Keratinocyte (primary cell): ENCODE data around the gene LRRTM3. TPM values are rescaled to one million over a fixed set of nuclear protein-coding genes. Genes with fewer than 3 reads are reported as not detected.

Source experiments
- DNase-seq: peaks from one replicate; pipeline ENCODE4 v3.0.0-alpha.2; 2011; ENCODE audit warnings: low read depth, missing footprints, low spot score
- FAIRE-seq: peaks from 2 replicates; lab custom pipeline; 2011; peaks lifted over from hg19 to GRCh38; lab: Jason Lieb, UNC
- H2AFZ ChIP-seq: 2 replicates; pipeline ENCODE4 v1.6.0; 2012; ENCODE audit warnings: low read length, control low read depth, inconsistent platforms; ENCODE audit not compliant: control insufficient read depth
- H3K27ac ChIP-seq: 2 replicates; pipeline ENCODE4 v1.5.1; 2011; ENCODE audit warnings: low read length; ENCODE audit not compliant: control insufficient read depth, insufficient read depth
- H3K27me3 ChIP-seq: 3 replicates; pipeline ENCODE4 v1.6.0; 2011; ENCODE audit warnings: low read length; ENCODE audit not compliant: control insufficient read depth, insufficient read depth; ENCODE audit errors: extremely low read depth
- H3K36me3 ChIP-seq, 2 experiments: 2 replicates in 1 of 2; 3 replicates in 1 of 2; pipeline ENCODE4 v1.5.1; 2011; ENCODE audit warnings: low read length in 2 of 2, mild to moderate bottlenecking in 1 of 2; ENCODE audit not compliant: control insufficient read depth in 2 of 2, insufficient read depth in 2 of 2; ENCODE audit errors: extremely low read depth in 1 of 2
- H3K4me1 ChIP-seq: 3 replicates; pipeline ENCODE4 v1.5.1; 2011; ENCODE audit warnings: low read length; ENCODE audit not compliant: control insufficient read depth, insufficient read depth; ENCODE audit errors: extremely low read depth
- H3K4me2 ChIP-seq: 3 replicates; pipeline ENCODE4 v1.6.0; 2011; ENCODE audit warnings: low read depth, low read length; ENCODE audit not compliant: control insufficient read depth, insufficient read depth; ENCODE audit errors: extremely low read depth
- H3K4me3 ChIP-seq, 3 experiments: fragments of 200-600 bp in 1 of 3; sonication (generic) in 1 of 3; 2 replicates in 2 of 3; 3 replicates in 1 of 3; pipeline ENCODE4 v1.5.1; 2011 to 2016; ENCODE audit warnings: low read length in 3 of 3, mild to moderate bottlenecking in 3 of 3, control low read depth in 2 of 3, inconsistent platforms in 1 of 3, low read depth in 1 of 3, mixed read lengths in 1 of 3, mixed run types in 1 of 3, moderate library complexity in 1 of 3; ENCODE audit not compliant: control insufficient read depth in 2 of 3, insufficient read depth in 2 of 3; ENCODE audit errors: extremely low read depth in 1 of 3
- H3K79me2 ChIP-seq: 2 replicates; pipeline ENCODE4 v1.6.0; 2012; ENCODE audit warnings: low read length; ENCODE audit not compliant: control insufficient read depth, insufficient read depth
- H3K9ac ChIP-seq: 3 replicates; pipeline ENCODE4 v1.6.0; 2011; ENCODE audit warnings: low read length; ENCODE audit not compliant: control insufficient read depth, insufficient read depth; ENCODE audit errors: extremely low read depth
- H3K9me1 ChIP-seq: 3 replicates; pipeline ENCODE4 v1.6.0; 2011; ENCODE audit warnings: low read length; ENCODE audit not compliant: control insufficient read depth, insufficient read depth; ENCODE audit errors: extremely low read depth
- H3K9me3 ChIP-seq: 2 replicates; pipeline ENCODE4 v1.5.1; 2012; ENCODE audit warnings: low read depth, low read length; ENCODE audit not compliant: control insufficient read depth
- H4K20me1 ChIP-seq: 3 replicates; pipeline ENCODE4 v1.6.0; 2011; ENCODE audit warnings: low read length; ENCODE audit not compliant: control insufficient read depth, insufficient read depth; ENCODE audit errors: extremely low read depth
- EZH2 ChIP-seq: IDR thresholded peaks from one replicate; pipeline ENCODE4 v1.6.1; 2012; ENCODE audit warnings: inconsistent platforms, mild to moderate bottlenecking, low read length, moderate library complexity
- dilution Hi-C: fragments of 300-500 bp; cut with MboI; formaldehyde crosslinking; loops from one replicate; pipeline ENCODE4 v1.7.0; 2020; ENCODE audit warnings: low sequenced_read_pairs; ENCODE audit not compliant: extremely low pct_ligation_motif_present
- polyA plus RNA-seq, 5 experiments: library from polyadenylated mRNA; depleted of rRNA in 3 of 5; stranded (reverse) in 3 of 5; stranded (forward) in 1 of 5; unstranded in 1 of 5; fragments of >200 nt; gene quantifications; 1 replicate in 1 of 5; 2 replicates in 3 of 5; 3 replicates in 1 of 5; pipeline versions ENCODE4 v1.2.1 to v1.2.3, GENCODE V29; 2011 to 2012; ENCODE audit warnings: missing spikeins in 2 of 5, low read depth in 1 of 5, low replicate concordance in 1 of 5
- TF ChIP-seq, protein P1 (sequence below), 3 experiments: IDR thresholded peaks in 1 of 3; conservative IDR thresholded peaks in 1 of 3; optimal IDR thresholded peaks in 1 of 3; 2 replicates in 2 of 3; 3 replicates in 1 of 3; pipeline versions ENCODE3 to v1.5.1; 2011; ENCODE audit warnings: low read length in 3 of 3, mild to moderate bottlenecking in 3 of 3, moderate library complexity in 2 of 3, control low read depth in 1 of 3, inconsistent platforms in 1 of 3; ENCODE audit not compliant: insufficient read depth in 2 of 3; ENCODE audit errors: extremely low read depth in 1 of 3

The LRRTM3 gene
- polyA plus RNA-seq, 1 donor (not counting 4 experiments of a cell fraction or from before 2014, with no cell fraction given) = not detected

DNA sequence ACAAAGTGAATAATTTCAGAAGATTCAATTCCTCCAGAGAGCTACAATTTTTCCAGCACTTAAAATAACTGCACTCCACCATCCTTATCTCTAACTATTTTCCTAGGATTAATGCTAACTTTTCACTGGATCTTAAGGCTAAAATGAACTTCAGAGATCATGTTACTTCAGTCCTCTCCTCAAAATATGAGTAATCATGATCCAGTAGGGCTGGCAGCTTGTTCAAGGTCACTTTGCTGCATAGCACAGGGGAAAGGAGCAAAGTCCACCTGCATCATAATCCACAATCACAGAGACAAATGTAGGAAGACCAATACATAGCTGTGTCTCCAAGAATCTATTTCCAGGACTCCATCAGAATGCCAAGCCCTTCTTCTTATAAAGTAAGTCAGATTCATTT lies 150.3 kb downstream of the LRRTM3 start:
- no peaks in the 10 kb centered on the region for H3K4me1 ChIP-seq
- TF ChIP-seq, protein P1, sequence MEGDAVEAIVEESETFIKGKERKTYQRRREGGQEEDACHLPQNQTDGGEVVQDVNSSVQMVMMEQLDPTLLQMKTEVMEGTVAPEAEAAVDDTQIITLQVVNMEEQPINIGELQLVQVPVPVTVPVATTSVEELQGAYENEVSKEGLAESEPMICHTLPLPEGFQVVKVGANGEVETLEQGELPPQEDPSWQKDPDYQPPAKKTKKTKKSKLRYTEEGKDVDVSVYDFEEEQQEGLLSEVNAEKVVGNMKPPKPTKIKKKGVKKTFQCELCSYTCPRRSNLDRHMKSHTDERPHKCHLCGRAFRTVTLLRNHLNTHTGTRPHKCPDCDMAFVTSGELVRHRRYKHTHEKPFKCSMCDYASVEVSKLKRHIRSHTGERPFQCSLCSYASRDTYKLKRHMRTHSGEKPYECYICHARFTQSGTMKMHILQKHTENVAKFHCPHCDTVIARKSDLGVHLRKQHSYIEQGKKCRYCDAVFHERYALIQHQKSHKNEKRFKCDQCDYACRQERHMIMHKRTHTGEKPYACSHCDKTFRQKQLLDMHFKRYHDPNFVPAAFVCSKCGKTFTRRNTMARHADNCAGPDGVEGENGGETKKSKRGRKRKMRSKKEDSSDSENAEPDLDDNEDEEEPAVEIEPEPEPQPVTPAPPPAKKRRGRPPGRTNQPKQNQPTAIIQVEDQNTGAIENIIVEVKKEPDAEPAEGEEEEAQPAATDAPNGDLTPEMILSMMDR (optimal IDR thresholded peaks at IDR 0.05 in 1 of 3, IDR thresholded peaks at IDR 0.05 in 1 of 3, conservative IDR thresholded peaks at IDR 0.05 in 1 of 3; ENCODE audit: extremely low read depth in 1 of 3, insufficient read depth in 2 of 3, low read length in 3 of 3) = no peak
- TF ChIP-seq EZH2 = no peak
- H2AFZ ChIP-seq = no peak overlapping the region
- no peak overlapping the region for H3K4me3 ChIP-seq
- no peak overlapping the region for H3K9ac ChIP-seq
- H3K79me2 ChIP-seq = no peaks in the 10 kb centered on the region
- FAIRE-seq = no peak
- no peaks in the 10 kb centered on the region for H4K20me1 ChIP-seq
- no peaks in the 10 kb centered on the region for H3K9me1 ChIP-seq
- H3K9me3 ChIP-seq = no peaks in the 10 kb centered on the region
- no peak overlapping the region for H3K4me2 ChIP-seq
- H3K27ac ChIP-seq = no peak overlapping the region
- no peak for DNase-seq
- H3K27me3 ChIP-seq = no peaks in the 10 kb centered on the region
- dilution Hi-C loops = no loop called here
- H3K36me3 ChIP-seq = no peaks in the 10 kb centered on the region

DNA sequence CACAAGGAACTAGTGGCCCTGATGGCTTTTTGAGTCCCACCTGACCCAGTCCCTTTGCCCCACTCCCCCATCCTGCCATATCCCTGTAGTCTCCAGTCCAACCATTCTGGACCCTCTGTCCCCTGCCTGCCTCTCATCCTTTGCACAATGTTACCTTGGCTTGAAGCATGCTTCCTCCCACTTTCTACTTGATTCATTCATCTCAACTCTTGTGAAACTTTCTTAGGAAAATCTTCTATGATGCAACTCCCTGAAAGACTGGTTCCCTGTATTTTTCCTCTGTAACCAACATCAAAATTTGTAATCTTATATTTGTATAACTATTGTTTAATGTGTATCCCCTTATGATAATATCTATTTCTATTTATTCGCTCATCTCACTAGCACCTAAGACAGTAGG lies 151.5 kb downstream of the LRRTM3 start:
- no peak overlapping the region for H3K4me2 ChIP-seq
- no peak overlapping the region for H3K27ac ChIP-seq
- dilution Hi-C loops = no loop called here
- no peaks in the 10 kb centered on the region for H3K9me1 ChIP-seq
- no peaks in the 10 kb centered on the region for H3K36me3 ChIP-seq
- no peak overlapping the region for H3K4me3 ChIP-seq
- no peak overlapping the region for H2AFZ ChIP-seq
- no peak for TF ChIP-seq EZH2
- TF ChIP-seq, protein P1 (optimal IDR thresholded peaks at IDR 0.05 in 1 of 3, IDR thresholded peaks at IDR 0.05 in 1 of 3, conservative IDR thresholded peaks at IDR 0.05 in 1 of 3; ENCODE audit: extremely low read depth in 1 of 3, insufficient read depth in 2 of 3, low read length in 3 of 3) = no peak
- H3K27me3 ChIP-seq = no peaks in the 10 kb centered on the region
- H3K9me3 ChIP-seq = no peaks in the 10 kb centered on the region
- H3K9ac ChIP-seq = no peak overlapping the region
- H3K79me2 ChIP-seq = no peaks in the 10 kb centered on the region
- no peaks in the 10 kb centered on the region for H4K20me1 ChIP-seq
- H3K4me1 ChIP-seq = no peaks in the 10 kb centered on the region
- DNase-seq (no peak), FAIRE-seq (no peak)
